H1 (cell line): ENCODE results near the gene TMBIM6. TPM values are rescaled to one million over a fixed set of nuclear protein-coding genes. Genes with fewer than 3 reads are reported as not detected.

Experiments used
- CTCF ChIA-PET: fragments of 300-600 bp; sonication (Branson Sonifier 250); formaldehyde crosslinking; loops from one replicate; lab custom pipeline; 2021; ENCODE audit not compliant: partially characterized antibody; lab: Charles Lee
- POLR2A ChIA-PET: fragments of 300-600 bp; sonication (Branson Sonifier 250); formaldehyde crosslinking; loops from one replicate; lab custom pipeline; 2021; ENCODE audit warnings: inconsistent platforms; ENCODE audit not compliant: partially characterized antibody; lab: Charles Lee
- DNase-seq, 2 experiments: peaks; one replicate each; pipeline versions ENCODE4 v3.0.0 to v3.0.0-alpha.2; 2010 to 2022; ENCODE audit warnings: low spot score in 2 of 2, low read depth in 1 of 2, mixed read lengths in 1 of 2
- FAIRE-seq: peaks from 2 replicates; lab custom pipeline; 2011; peaks lifted over from hg19 to GRCh38; lab: Jason Lieb, UNC
- H2AFZ ChIP-seq: 2 replicates; pipeline ENCODE4 v1.8.1; 2012; ENCODE audit warnings: low read length, inconsistent platforms
- H2AK5ac ChIP-seq: 2 replicates; pipeline ENCODE4 v1.6.1; 2013; ENCODE audit warnings: low read depth, low read length
- H2BK120ac ChIP-seq: replicated peaks from 2 replicates; pipeline ENCODE3; 2013; ENCODE audit warnings: low read depth, low read length, inconsistent platforms
- H2BK12ac ChIP-seq: 2 replicates; pipeline ENCODE4 v1.6.1; 2013; ENCODE audit warnings: low read depth, low read length
- H2BK15ac ChIP-seq: 2 replicates; pipeline ENCODE4 v1.6.1; 2013; ENCODE audit warnings: low read length
- H2BK20ac ChIP-seq: 2 replicates; pipeline ENCODE4 v1.6.1; 2013; ENCODE audit warnings: low read length
- H2BK5ac ChIP-seq: 2 replicates; pipeline ENCODE4 v1.6.1; 2013; ENCODE audit warnings: low read depth, low read length
- H3K14ac ChIP-seq: 2 replicates; pipeline ENCODE4 v1.6.1; 2013; ENCODE audit warnings: inconsistent platforms; ENCODE audit not compliant: insufficient read length
- H3K18ac ChIP-seq: 2 replicates; pipeline ENCODE4 v1.6.1; 2013; ENCODE audit warnings: low read length; ENCODE audit errors: extremely low read depth
- H3K23ac ChIP-seq: 2 replicates; pipeline ENCODE4 v1.6.1; 2013; ENCODE audit warnings: inconsistent platforms; ENCODE audit not compliant: insufficient read length
- H3K23me2 ChIP-seq: 2 replicates; pipeline ENCODE4 v1.6.1; 2013; ENCODE audit warnings: low read depth, low read length
- H3K27ac ChIP-seq: 2 replicates; pipeline ENCODE4 v1.6.1; 2011; ENCODE audit warnings: low read depth, low read length, inconsistent platforms
- H3K27me3 ChIP-seq, 4 experiments: replicated peaks in 1 of 4; 1 replicate in 1 of 4; 2 replicates in 3 of 4; pipeline versions ENCODE4 v1.6.1 to v1.8.1; 2011 to 2013; ENCODE audit warnings: low read length in 3 of 4, mild to moderate bottlenecking in 3 of 4, inconsistent platforms in 2 of 4, mixed read lengths in 2 of 4, moderate library complexity in 1 of 4; ENCODE audit not compliant: control insufficient read depth in 3 of 4, insufficient read depth in 3 of 4; ENCODE audit errors: extremely low read depth in 1 of 4
- H3K36me3 ChIP-seq, 4 experiments: 2 replicates each; pipeline versions ENCODE4 v1.6.1 to v1.8.1; 2011 to 2013; ENCODE audit warnings: mild to moderate bottlenecking in 4 of 4, low read length in 3 of 4, moderate library complexity in 2 of 4, control low read depth in 1 of 4, inconsistent platforms in 1 of 4; ENCODE audit not compliant: insufficient read depth in 4 of 4, control insufficient read depth in 2 of 4
- H3K4ac ChIP-seq: replicated peaks from 2 replicates; pipeline ENCODE3; 2013; ENCODE audit warnings: low read length, low read depth, mixed read lengths, inconsistent platforms; ENCODE audit not compliant: insufficient read length
- H3K4me1 ChIP-seq, 4 experiments: replicated peaks in 1 of 4; 1 replicate in 1 of 4; 2 replicates in 3 of 4; pipeline versions ENCODE4 v1.6.1 to v1.8.1; 2011 to 2013; ENCODE audit warnings: low read length in 3 of 4, inconsistent platforms in 2 of 4, mixed read lengths in 1 of 4; ENCODE audit not compliant: insufficient read depth in 4 of 4, control insufficient read depth in 3 of 4
- H3K4me2 ChIP-seq, 2 experiments: 2 replicates each; pipeline versions ENCODE4 v1.6.1 to v1.8.1; 2011 to 2013; ENCODE audit warnings: low read depth in 2 of 2, low read length in 2 of 2, control low read depth in 1 of 2, inconsistent platforms in 1 of 2, mild to moderate bottlenecking in 1 of 2; ENCODE audit not compliant: insufficient read depth in 1 of 2
- H3K4me3 ChIP-seq, 4 experiments: fragments of 200-600, 300-600 bp in 1 of 4; sonication (generic), shearing (Covaris generic), sonication (Bioruptor Twin) in 1 of 4; 2 replicates each; pipeline versions ENCODE4 v1.5.1 to v1.8.1; 2011 to 2016; ENCODE audit warnings: low read length in 4 of 4, low read depth in 3 of 4, control low read depth in 2 of 4, inconsistent platforms in 2 of 4, mild to moderate bottlenecking in 2 of 4, mixed read lengths in 1 of 4, moderate library complexity in 1 of 4; ENCODE audit not compliant: insufficient read depth in 2 of 4; ENCODE audit errors: extremely low read depth in 1 of 4
- H3K56ac ChIP-seq: replicated peaks from 2 replicates; pipeline ENCODE3; 2013; ENCODE audit warnings: low read depth, mild to moderate bottlenecking, mixed read lengths, low read length, inconsistent platforms; ENCODE audit not compliant: insufficient read length
- H3K79me1 ChIP-seq: 2 replicates; pipeline ENCODE4 v1.6.1; 2013; ENCODE audit warnings: low read depth, low read length, control low read depth
- H3K79me2 ChIP-seq, 2 experiments: 2 replicates each; pipeline versions ENCODE4 v1.6.1 to v1.8.1; 2012 to 2013; ENCODE audit warnings: low read length in 2 of 2, mild to moderate bottlenecking in 2 of 2, inconsistent platforms in 1 of 2; ENCODE audit not compliant: insufficient read depth in 2 of 2, control insufficient read depth in 1 of 2
- H3K9ac ChIP-seq, 4 experiments: replicated peaks in 1 of 4; 1 replicate in 1 of 4; 2 replicates in 3 of 4; pipeline versions ENCODE4 v1.6.1 to v1.8.1; 2011 to 2013; ENCODE audit warnings: low read depth in 3 of 4, low read length in 3 of 4, control low read depth in 2 of 4, mild to moderate bottlenecking in 2 of 4, moderate library complexity in 2 of 4, inconsistent platforms in 1 of 4; ENCODE audit errors: extremely low read depth in 1 of 4
- H3K9me3 ChIP-seq, 2 experiments: 2 replicates each; pipeline versions ENCODE4 v1.6.1 to v1.8.1; 2012 to 2013; ENCODE audit warnings: mild to moderate bottlenecking in 2 of 2, moderate library complexity in 2 of 2, control low read depth in 1 of 2, inconsistent platforms in 1 of 2, low read depth in 1 of 2, low read length in 1 of 2, mixed read lengths in 1 of 2; ENCODE audit not compliant: insufficient read depth in 2 of 2
- H4K20me1 ChIP-seq, 2 experiments: replicated peaks in 1 of 2; 2 replicates each; pipeline versions ENCODE3 to v1.8.1; 2011 to 2013; ENCODE audit warnings: inconsistent platforms in 2 of 2, low read length in 2 of 2, mild to moderate bottlenecking in 1 of 2; ENCODE audit not compliant: insufficient read depth in 2 of 2, control insufficient read depth in 1 of 2
- H4K5ac ChIP-seq: 2 replicates; pipeline ENCODE4 v1.6.1; 2013; ENCODE audit warnings: low read length, low read depth, mixed read lengths, inconsistent platforms; ENCODE audit not compliant: insufficient read length
- H4K8ac ChIP-seq: 2 replicates; pipeline ENCODE4 v1.8.0; 2013; ENCODE audit warnings: mild to moderate bottlenecking, moderate library complexity, low read length, inconsistent platforms; ENCODE audit not compliant: insufficient read depth; ENCODE audit errors: extremely low read depth
- H4K91ac ChIP-seq: replicated peaks from 2 replicates; pipeline ENCODE3; 2013; ENCODE audit warnings: low read length, mixed read lengths, inconsistent platforms; ENCODE audit not compliant: insufficient read length
- CHD1 ChIP-seq: IDR thresholded peaks from 2 replicates; pipeline ENCODE4 v1.6.1; 2012; ENCODE audit warnings: low read depth, low read length, improper control_type of control experiment
- CHD2 ChIP-seq: IDR thresholded peaks from 2 replicates; pipeline ENCODE4 v1.6.1; 2012; ENCODE audit warnings: low read length, improper control_type of control experiment
- KDM5A ChIP-seq: fragments of 200-600 bp; IDR thresholded peaks from 2 replicates; pipeline ENCODE4 v1.7.1; 2012; ENCODE audit warnings: mild to moderate bottlenecking, low read length, inconsistent platforms, mixed read lengths
- MAX ChIP-seq: IDR thresholded peaks from 2 replicates; pipeline ENCODE4 v1.6.1; 2012; ENCODE audit warnings: inconsistent platforms
- POLR2AphosphoS5 ChIP-seq: IDR thresholded peaks from 2 replicates; pipeline ENCODE4 v1.6.1; 2011; ENCODE audit warnings: low read depth, low read length
- RAD21 ChIP-seq, 2 experiments: IDR thresholded peaks in 1 of 2; conservative IDR thresholded peaks in 1 of 2; 2 replicates each; pipeline ENCODE4 v1.6.1; 2011; ENCODE audit warnings: low read depth in 2 of 2, low read length in 2 of 2, improper control_type of control experiment in 1 of 2, inconsistent platforms in 1 of 2, mild to moderate bottlenecking in 1 of 2, moderate library complexity in 1 of 2
- SRF ChIP-seq: IDR thresholded peaks from 2 replicates; pipeline ENCODE4 v1.6.1; 2011; ENCODE audit warnings: mild to moderate bottlenecking, low read depth, low read length, moderate library complexity
- TBP ChIP-seq: IDR thresholded peaks from 2 replicates; pipeline ENCODE4 v1.6.1; 2011; ENCODE audit warnings: low read depth, low read length, improper control_type of control experiment
- TCF12 ChIP-seq: IDR thresholded peaks from 2 replicates; pipeline ENCODE4 v1.6.1; 2011; ENCODE audit warnings: low read depth, mild to moderate bottlenecking, low read length
- WGBS, 2 experiments: shearing (Covaris generic) in 1 of 2; methylation state at CpG; one replicate each; pipeline versions ENCODE4 v1.1.6 to v1.1.7; 2013 to 2015; ENCODE audit warnings: low lambda C conversion rate in 2 of 2, mixed read lengths in 2 of 2, inconsistent platforms in 1 of 2, low coverage in 1 of 2, missing lambda C conversion rate in 1 of 2; ENCODE audit not compliant: insufficient replicate concordance in 2 of 2, insufficient coverage in 1 of 2, insufficient read length in 1 of 2; ENCODE audit errors: extremely low coverage in 1 of 2, missing lambda C conversion rate in 1 of 2; 5-methylcytosine and 5-hydroxymethylcytosine counted together
- polyA plus RNA-seq, 7 experiments: library from polyadenylated mRNA; depleted of rRNA in 3 of 7; stranded (reverse) in 5 of 7; unstranded in 2 of 7; fragments of >200 nt in 5 of 7; fragments of 200-250 nt in 2 of 7; gene quantifications; 1 replicate in 5 of 7; 2 replicates in 1 of 7; 4 replicates in 1 of 7; pipeline versions ENCODE4 v1.2.1 to v1.2.3, GENCODE V29; 2011 to 2013; ENCODE audit warnings: missing spikeins in 2 of 7, mixed read lengths in 2 of 7
- total RNA-seq: library from RNA; stranded (reverse); fragmentation: NEBNext Ultra II Directional; extraction: Animal tissue kit (Norgen Biotek cat#: 25700); gene quantifications from 2 replicates; pipeline ENCODE4 v1.2.1, GENCODE V29; 2021

The TMBIM6 gene
- total and polyA plus RNA-seq, 2 of the 8 experiments (the other 6 are each of a cell fraction or from before 2014, with no cell fraction given) = 423 to 556 TPM

- H3K14ac ChIP-seq = no peak overlapping the region
- no peaks in the 10 kb centered on the region for H3K27me3 ChIP-seq
- peak overlapping the region; percentile 14; the same call in 1 of the 2 replicates for H4K8ac ChIP-seq
- no peak overlapping the region for H3K23ac ChIP-seq
- H3K9me3 ChIP-seq = no peaks in the 10 kb centered on the region
- WGBS, 2 experiments = 87% methylated on average over 9 of the region's 9 CpGs; no CpG with 5 or more reads in 1 of the 2 experiments
- H3K79me2 ChIP-seq = no peaks in the 10 kb centered on the region
- no peak overlapping the region for H2BK12ac ChIP-seq
- FAIRE-seq (no peak), DNase-seq (no peak)
- no peaks in the 10 kb centered on the region for H3K79me1 ChIP-seq
- peaks cover 0 to 4% (median 0%) of the 10 kb centered on the region in 4 experiments; a peak in 2 of 7 replicates for H3K4me1 ChIP-seq
- ChIA-PET CTCF (interaction anchor here (4.5 to 8.1 kb wide), 2 partner anchors 11 to 16 kb away, joined by 27 to 54 read pairs; no protein-coding TSS in a partner anchor), POLR2A (interaction anchor here (1.1 to 1.8 kb wide), 3 partner anchors 15 to 46 kb away, joined by 3 to 6 read pairs (median 4); no protein-coding TSS in a partner anchor)
- no peak overlapping the region for H3K4me2 ChIP-seq
- H2AFZ ChIP-seq = no peak overlapping the region
- no peak overlapping the region for H3K4ac ChIP-seq
- no peak overlapping the region for H3K27ac ChIP-seq
- peaks cover 0 to 18% (median 10%) of the 10 kb centered on the region in 4 experiments; a peak in 5 of 8 replicates for H3K36me3 ChIP-seq
- no peak overlapping the region for H4K91ac ChIP-seq
- H2BK20ac ChIP-seq = no peak overlapping the region
- no peak overlapping the region for H2BK5ac ChIP-seq
- H3K9ac ChIP-seq = no peak overlapping the region
- H4K20me1 ChIP-seq = peaks cover 0 to 8% of the 10 kb centered on the region in 2 experiments
- H3K4me3 ChIP-seq = no peak overlapping the region
- no peak for TF ChIP-seq SRF
- TF ChIP-seq RAD21 (IDR thresholded peaks at IDR 0.05 in 1 of 2, conservative IDR thresholded peaks at IDR 0.05 in 1 of 2; ENCODE audit: low read depth in 2 of 2, low read length in 2 of 2) = no peak
- no peak for TF ChIP-seq CHD2
- no peak for TF ChIP-seq CHD1
- TF ChIP-seq POLR2AphosphoS5 = no peak; the same call in 1 of the 2 replicates
- no peak for TF ChIP-seq TCF12
- no peak for TF ChIP-seq MAX
- no peak for TF ChIP-seq TBP
- no peak for TF ChIP-seq KDM5A
- TF ChIP-seq, all 59 proteins: peak for 0
- H3K18ac ChIP-seq = no peak overlapping the region
- no peaks in the 10 kb centered on the region for H3K23me2 ChIP-seq
- no peak overlapping the region for H2AK5ac ChIP-seq
- no peak overlapping the region for H4K5ac ChIP-seq
- H3K56ac ChIP-seq = no peak overlapping the region
- no peak overlapping the region for H2BK15ac ChIP-seq
- no peak overlapping the region for H2BK120ac ChIP-seq
Observed at GRCh38 chr12:49793620-49794019, 52.3 kb downstream of the TMBIM6 start.
